A204.1 (cell line): ENCODE measurements around the gene IRF2BP2.

ENCODE experiments used
- FAIRE-seq: peaks from 2 replicates; lab custom pipeline; 2012; peaks lifted over from hg19 to GRCh38; lab: Jason Lieb, UNC

IRF2BP2 gene

DNA sequence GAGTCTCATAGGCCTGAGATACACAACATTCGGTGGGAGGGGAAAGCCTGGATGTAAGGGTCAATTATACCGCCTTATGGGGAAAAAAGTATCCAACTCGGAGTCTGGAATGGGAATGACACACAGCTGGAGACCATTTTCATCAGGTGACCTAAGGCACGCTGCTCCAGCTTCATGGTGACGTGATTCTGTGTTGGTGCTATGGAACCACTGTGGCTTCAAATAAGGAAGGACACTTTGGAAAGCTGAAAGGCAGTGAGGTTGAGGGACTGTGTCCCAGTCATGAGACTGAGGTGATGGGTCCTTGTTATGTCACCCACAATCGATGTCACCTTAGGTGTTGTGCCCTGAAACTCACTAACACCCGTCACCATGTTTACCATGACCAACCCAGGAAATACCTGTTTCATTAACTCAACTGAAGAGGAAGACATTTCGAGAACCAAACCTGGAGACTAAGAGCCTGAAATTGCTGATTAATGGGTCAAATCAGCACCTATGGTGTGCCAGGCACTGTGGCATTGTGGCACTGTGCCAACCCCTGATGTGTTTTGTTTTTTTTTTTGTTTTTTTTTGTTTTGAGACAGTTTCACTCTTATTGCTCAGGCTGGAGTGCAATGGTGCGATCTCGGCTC, 54.5 kb downstream of the IRF2BP2 start:
- FAIRE-seq, result no peak

- FAIRE-seq, result no peak
These were observed 55.2 kb downstream of the IRF2BP2 start for GRCh38 chr1:234554698-234555311.
